A549 (cell line): ENCODE results near the gene IST1.

Experiments
- EP300 ChIP-seq, 2 experiments: fragments of >200 bp; sonication (Bioruptor Twin); formaldehyde crosslinking; IDR thresholded peaks; 2 replicates in 1 of 2; 3 replicates in 1 of 2; pipeline ENCODE4 v1.6.1; 2016 to 2017
- RFX5 ChIP-seq: fragments of 450-650 bp; IDR thresholded peaks from 2 replicates; pipeline ENCODE4 v1.7.1; 2014; ENCODE audit warnings: antibody characterized with exemption, mild to moderate bottlenecking, moderate library complexity
- TF ChIP-seq, protein P1 (sequence below): fragments of >200 bp; sonication (Bioruptor Twin); formaldehyde crosslinking; IDR thresholded peaks from 3 replicates; pipeline ENCODE4 v1.5.1; 2016
- TF ChIP-seq, protein P2 (sequence below): IDR thresholded peaks from 2 replicates; pipeline ENCODE4 v1.6.1; 2012

DNA sequence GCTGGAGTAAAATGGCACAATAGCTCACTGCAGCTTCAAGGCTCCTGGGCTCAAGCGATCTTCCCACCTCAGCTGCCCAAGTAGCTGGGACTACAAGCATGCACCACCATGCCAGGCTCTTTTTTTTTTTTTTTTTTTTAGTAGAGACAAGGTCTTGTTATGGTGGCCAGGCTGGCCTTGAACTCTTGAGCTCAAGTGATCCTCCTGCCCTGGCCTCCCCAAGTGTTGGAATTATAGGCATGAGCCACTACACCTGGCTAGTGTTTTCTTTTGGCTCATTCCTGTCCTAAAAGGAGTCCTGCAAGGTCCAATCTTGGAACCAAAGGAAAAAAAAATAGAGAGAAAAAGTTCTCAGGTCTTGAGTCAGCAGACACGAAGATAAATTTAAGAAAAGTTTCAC lies 74.0 kb downstream of the IST1 start:
- TF ChIP-seq EP300 (IDR thresholded peaks at IDR 0.05), result no peak
- TF ChIP-seq, protein P1, sequence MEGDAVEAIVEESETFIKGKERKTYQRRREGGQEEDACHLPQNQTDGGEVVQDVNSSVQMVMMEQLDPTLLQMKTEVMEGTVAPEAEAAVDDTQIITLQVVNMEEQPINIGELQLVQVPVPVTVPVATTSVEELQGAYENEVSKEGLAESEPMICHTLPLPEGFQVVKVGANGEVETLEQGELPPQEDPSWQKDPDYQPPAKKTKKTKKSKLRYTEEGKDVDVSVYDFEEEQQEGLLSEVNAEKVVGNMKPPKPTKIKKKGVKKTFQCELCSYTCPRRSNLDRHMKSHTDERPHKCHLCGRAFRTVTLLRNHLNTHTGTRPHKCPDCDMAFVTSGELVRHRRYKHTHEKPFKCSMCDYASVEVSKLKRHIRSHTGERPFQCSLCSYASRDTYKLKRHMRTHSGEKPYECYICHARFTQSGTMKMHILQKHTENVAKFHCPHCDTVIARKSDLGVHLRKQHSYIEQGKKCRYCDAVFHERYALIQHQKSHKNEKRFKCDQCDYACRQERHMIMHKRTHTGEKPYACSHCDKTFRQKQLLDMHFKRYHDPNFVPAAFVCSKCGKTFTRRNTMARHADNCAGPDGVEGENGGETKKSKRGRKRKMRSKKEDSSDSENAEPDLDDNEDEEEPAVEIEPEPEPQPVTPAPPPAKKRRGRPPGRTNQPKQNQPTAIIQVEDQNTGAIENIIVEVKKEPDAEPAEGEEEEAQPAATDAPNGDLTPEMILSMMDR, result no peak
- no peak for TF ChIP-seq RFX5
- TF ChIP-seq, protein P2, sequence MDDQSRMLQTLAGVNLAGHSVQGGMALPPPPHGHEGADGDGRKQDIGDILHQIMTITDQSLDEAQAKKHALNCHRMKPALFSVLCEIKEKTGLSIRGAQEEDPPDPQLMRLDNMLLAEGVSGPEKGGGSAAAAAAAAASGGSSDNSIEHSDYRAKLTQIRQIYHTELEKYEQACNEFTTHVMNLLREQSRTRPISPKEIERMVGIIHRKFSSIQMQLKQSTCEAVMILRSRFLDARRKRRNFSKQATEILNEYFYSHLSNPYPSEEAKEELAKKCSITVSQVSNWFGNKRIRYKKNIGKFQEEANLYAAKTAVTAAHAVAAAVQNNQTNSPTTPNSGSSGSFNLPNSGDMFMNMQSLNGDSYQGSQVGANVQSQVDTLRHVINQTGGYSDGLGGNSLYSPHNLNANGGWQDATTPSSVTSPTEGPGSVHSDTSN, result no peak
